ENCODE results near the gene COBL.

The COBL gene

GRCh38 chr7:51175992-51176388 lies 140.6 kb downstream of the COBL start:
- no peak for DNase-seq

- no peak for DNase-seq
Measured at GRCh38 chr7:51175316-51175991, 141.2 kb downstream of the COBL start.

- DNase-seq: no peak
Measured at GRCh38 chr7:51165337-51165736, 151.3 kb downstream of the COBL start.

GRCh38 chr7:51162724-51163329 lies 153.8 kb downstream of the COBL start:
- DNase-seq: peak; percentile 61 to 76

- DNase-seq: no peak
Measured at GRCh38 chr7:51161937-51162336, 154.7 kb downstream of the COBL start.

GRCh38 chr7:51160990-51161615 lies 155.5 kb downstream of the COBL start:
- peak; percentile 53 to 54 for DNase-seq

- no peak for DNase-seq
Measured at GRCh38 chr7:51160411-51160810, 156.2 kb downstream of the COBL start.

GRCh38 chr7:51158742-51159445 lies 157.7 kb downstream of the COBL start:
- DNase-seq: no peak

- DNase-seq: no peak
Measured at GRCh38 chr7:51158211-51158610, 158.4 kb downstream of the COBL start.

GRCh38 chr7:51154201-51154600 lies 162.4 kb downstream of the COBL start:
- no peak for DNase-seq

- no peak for DNase-seq
Measured at GRCh38 chr7:51152706-51153200, 163.9 kb downstream of the COBL start.

- no peak for DNase-seq
Measured at GRCh38 chr7:51151455-51151854, 165.2 kb downstream of the COBL start.

- DNase-seq: no peak
Measured at GRCh38 chr7:51150193-51150592, 166.4 kb downstream of the COBL start.

GRCh38 chr7:51148216-51148615 lies 168.4 kb downstream of the COBL start:
- DNase-seq: no peak

- DNase-seq: no peak
Measured at GRCh38 chr7:51146816-51147586, 169.6 kb downstream of the COBL start.

GRCh38 chr7:51144178-51144577 lies 172.4 kb downstream of the COBL start:
- DNase-seq: no peak

GRCh38 chr7:51142741-51143385 lies 173.7 kb downstream of the COBL start:
- no peak for DNase-seq

GRCh38 chr7:51141451-51142003 lies 175.1 kb downstream of the COBL start:
- no peak for DNase-seq

- no peak for DNase-seq
Measured at GRCh38 chr7:51140199-51141164, 176.1 kb downstream of the COBL start.

- DNase-seq: no peak
Measured at GRCh38 chr7:51139796-51140195, 176.8 kb downstream of the COBL start.
